Osteocyte (in vitro differentiated cells): Measurements from ENCODE around the gene LRRC27. TPM values are rescaled to one million over a fixed set of nuclear protein-coding genes. Genes with fewer than 3 reads are reported as not detected.
A peak's percentile ranks its signal among the peaks of the same experiment; 100 is the strongest.

Experiments used
- DNase-seq: peaks from one replicate; pipeline ENCODE4 v3.0.0; 2021; ENCODE audit warnings: mixed read lengths; ENCODE audit not compliant: unreplicated experiment; ENCODE audit errors: extremely low spot score
- H3K27ac Mint-ChIP-seq: one replicate; pipeline ENCODE4 v1.8.0; 2021; ENCODE audit warnings: mild to moderate bottlenecking, mixed read lengths; ENCODE audit not compliant: unreplicated experiment
- H3K27me3 Mint-ChIP-seq: one replicate; pipeline ENCODE4 v1.8.0; 2021; ENCODE audit warnings: mixed read lengths; ENCODE audit not compliant: unreplicated experiment
- H3K36me3 Mint-ChIP-seq: one replicate; pipeline ENCODE4 v1.8.0; 2021; ENCODE audit warnings: mixed read lengths; ENCODE audit not compliant: unreplicated experiment
- H3K4me1 Mint-ChIP-seq: one replicate; pipeline ENCODE4 v1.8.0; 2021; ENCODE audit warnings: mixed read lengths; ENCODE audit not compliant: unreplicated experiment
- H3K4me3 Mint-ChIP-seq: one replicate; pipeline ENCODE4 v1.8.0; 2021; ENCODE audit warnings: mild to moderate bottlenecking, moderate library complexity, mixed read lengths; ENCODE audit not compliant: unreplicated experiment
- H3K9me3 Mint-ChIP-seq: one replicate; pipeline ENCODE4 v1.8.0; 2021; ENCODE audit warnings: mixed read lengths; ENCODE audit not compliant: unreplicated experiment
- total RNA-seq: library from RNA; stranded (reverse); gene quantifications from 2 replicates; pipeline ENCODE4 v1.2.1, GENCODE V29; 2021
- TF ChIP-seq, protein P1 (sequence below): fragments of 200-600 bp; sonication (generic); IDR thresholded peaks from 2 replicates; pipeline ENCODE4 v1.5.0; 2021; ENCODE audit warnings: antibody characterized with exemption, mild to moderate bottlenecking, moderate library complexity

Gene LRRC27
- total RNA-seq, 1 donor from 2014 or later: 18.9 TPM

DNA sequence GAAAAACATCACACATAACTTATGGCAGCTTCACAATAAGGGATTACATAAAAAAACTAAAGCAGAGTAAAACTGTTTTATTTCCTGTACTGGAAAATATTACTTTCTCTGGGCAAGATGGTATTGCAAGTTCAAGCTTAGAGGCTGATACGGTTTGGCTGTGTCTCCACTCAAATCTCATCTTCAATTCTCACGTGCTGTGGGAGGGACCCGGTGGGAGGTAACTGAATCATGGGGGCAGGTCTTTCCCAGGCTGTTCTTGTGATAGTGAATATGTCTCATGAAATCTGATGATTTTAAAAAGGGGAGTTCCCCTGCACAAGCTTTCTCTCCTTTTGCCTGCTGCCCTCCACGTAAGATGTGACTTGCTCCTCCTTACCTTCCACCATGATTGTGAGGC, 5.1 kb upstream of the LRRC27 start:
- Mint-ChIP-seq H3K27ac (peak overlapping the region; percentile 28), H3K4me3 (no peak overlapping the region), H3K4me1 (peaks cover 44% of the 10 kb centered on the region), H3K9me3 (no peaks in the 10 kb centered on the region), H3K27me3 (no peaks in the 10 kb centered on the region), H3K36me3 (peaks cover 22% of the 10 kb centered on the region)
- DNase-seq: no peak
- TF ChIP-seq, protein P1, sequence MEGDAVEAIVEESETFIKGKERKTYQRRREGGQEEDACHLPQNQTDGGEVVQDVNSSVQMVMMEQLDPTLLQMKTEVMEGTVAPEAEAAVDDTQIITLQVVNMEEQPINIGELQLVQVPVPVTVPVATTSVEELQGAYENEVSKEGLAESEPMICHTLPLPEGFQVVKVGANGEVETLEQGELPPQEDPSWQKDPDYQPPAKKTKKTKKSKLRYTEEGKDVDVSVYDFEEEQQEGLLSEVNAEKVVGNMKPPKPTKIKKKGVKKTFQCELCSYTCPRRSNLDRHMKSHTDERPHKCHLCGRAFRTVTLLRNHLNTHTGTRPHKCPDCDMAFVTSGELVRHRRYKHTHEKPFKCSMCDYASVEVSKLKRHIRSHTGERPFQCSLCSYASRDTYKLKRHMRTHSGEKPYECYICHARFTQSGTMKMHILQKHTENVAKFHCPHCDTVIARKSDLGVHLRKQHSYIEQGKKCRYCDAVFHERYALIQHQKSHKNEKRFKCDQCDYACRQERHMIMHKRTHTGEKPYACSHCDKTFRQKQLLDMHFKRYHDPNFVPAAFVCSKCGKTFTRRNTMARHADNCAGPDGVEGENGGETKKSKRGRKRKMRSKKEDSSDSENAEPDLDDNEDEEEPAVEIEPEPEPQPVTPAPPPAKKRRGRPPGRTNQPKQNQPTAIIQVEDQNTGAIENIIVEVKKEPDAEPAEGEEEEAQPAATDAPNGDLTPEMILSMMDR: no peak

DNA sequence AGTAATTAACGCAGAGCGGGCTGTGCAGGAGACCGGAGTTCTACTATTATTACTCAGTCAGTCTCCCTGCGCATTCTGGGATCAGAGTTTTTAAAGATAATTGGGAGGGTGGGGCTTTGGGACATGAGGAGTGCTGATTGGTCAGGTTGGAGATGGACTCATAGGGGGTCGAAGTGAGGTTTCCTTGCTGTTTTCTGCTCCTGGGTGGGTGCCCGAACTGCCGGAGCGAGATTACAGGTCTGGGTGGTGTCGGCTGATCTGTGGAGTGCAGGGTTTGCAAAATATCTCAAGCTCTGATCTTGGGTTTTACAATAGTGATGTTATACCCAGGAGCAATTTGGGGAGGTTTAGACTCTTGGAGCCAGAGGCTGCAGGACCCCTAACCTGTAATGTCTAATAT, 3.9 kb upstream of the LRRC27 start:
- Mint-ChIP-seq H3K27me3 (no peaks in the 10 kb centered on the region), H3K9me3 (no peaks in the 10 kb centered on the region), H3K27ac (no peak overlapping the region), H3K36me3 (peaks cover 22% of the 10 kb centered on the region), H3K4me3 (no peak overlapping the region), H3K4me1 (peaks cover 47% of the 10 kb centered on the region)
- DNase-seq: no peak
- TF ChIP-seq, protein P1: no peak

DNA sequence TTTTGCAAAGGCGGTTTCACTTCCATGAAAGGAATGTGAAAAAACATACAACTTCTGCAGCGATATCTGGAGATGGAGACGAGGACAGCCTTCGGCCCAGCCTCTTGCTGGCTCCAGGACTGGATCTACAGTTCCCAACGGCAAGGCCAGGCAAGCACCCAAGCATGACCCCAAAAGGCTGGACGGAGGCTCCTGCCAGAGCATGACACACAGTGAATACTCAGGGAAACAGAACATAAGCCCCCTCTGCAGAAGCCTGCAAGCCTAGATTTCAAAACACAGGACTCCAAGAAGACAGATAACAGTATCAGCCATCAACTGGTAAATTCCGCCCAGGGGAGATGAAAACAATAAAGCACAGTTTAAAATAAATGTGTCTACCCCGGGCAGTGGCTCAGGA, 3.3 kb upstream of the LRRC27 start:
- H3K27ac Mint-ChIP-seq: peak overlapping the region; percentile 29
- no peaks in the 10 kb centered on the region for H3K27me3 Mint-ChIP-seq
- DNase-seq: no peak
- H3K9me3 Mint-ChIP-seq: no peaks in the 10 kb centered on the region
- peak overlapping the region; percentile 95 for H3K4me3 Mint-ChIP-seq
- H3K4me1 Mint-ChIP-seq: peaks cover 51% of the 10 kb centered on the region
- TF ChIP-seq, protein P1: no peak
- peaks cover 20% of the 10 kb centered on the region for H3K36me3 Mint-ChIP-seq

DNA sequence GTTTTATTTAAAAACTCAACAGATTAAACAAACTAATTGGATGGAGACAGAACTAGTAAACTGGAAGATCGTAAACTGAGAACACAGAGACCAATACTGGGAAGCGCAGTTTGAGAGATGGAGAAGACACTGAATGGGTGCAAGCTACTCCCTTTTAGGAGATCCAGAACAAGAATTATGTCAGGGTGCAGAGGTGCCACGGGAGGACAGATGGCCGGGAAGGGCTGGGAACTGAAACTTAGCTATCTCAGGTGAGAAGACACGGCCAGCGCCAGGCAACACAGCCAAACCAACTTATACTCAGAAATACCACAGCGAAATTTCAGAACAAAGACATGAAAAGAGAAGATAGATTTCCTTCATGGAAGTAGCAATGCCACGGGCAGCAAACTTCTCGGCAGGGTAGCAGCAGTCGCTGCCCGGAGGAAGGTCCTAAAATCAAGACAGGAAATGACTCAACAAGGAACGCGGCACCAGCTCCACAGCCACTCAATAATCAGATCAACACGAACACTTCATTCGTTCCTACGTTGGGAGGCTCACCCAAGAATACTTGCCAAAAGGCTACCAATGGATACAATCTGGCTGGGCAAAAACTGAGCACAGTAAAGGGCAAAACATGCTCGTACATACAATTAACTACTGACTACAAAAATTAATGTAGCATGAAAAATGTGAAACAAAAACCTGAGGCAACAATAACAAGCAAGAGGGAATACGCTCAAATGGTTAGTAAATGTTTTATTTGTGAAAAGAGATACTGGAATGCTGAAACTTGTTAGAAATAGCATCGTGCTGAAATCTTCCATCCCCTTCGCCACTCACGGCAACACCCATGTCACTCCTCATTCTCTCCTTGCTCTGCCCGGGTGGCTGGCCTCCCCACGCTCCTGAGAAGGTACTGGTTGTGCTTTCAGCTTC, 2.2 kb upstream of the LRRC27 start:
- H3K4me3 Mint-ChIP-seq: peak overlapping the region; percentile 95
- H3K9me3 Mint-ChIP-seq: no peaks in the 10 kb centered on the region
- no peaks in the 10 kb centered on the region for H3K27me3 Mint-ChIP-seq
- TF ChIP-seq, protein P1: no peak
- H3K36me3 Mint-ChIP-seq: peaks cover 19% of the 10 kb centered on the region
- peak overlapping the region; percentile 91 for H3K27ac Mint-ChIP-seq
- no peak for DNase-seq
- peaks cover 48% of the 10 kb centered on the region for H3K4me1 Mint-ChIP-seq

DNA sequence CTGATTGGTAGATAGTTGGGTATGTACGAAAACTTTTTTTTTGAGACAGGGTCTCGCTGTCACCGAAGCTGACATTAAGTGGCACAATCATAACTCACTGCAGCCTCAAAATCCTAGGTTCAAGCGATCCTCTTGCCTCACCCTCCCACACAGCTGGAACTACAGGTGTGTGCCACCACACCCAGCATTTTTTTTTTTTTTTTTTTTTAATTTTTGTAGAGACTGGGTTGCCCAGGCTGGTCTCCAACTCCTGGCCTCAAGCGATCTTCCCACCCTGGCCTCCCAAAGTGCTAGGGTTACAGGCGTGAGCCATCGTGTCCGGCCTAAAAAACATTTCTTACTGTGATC, 1.5 kb upstream of the LRRC27 start:
- peaks cover 16% of the 10 kb centered on the region for H3K36me3 Mint-ChIP-seq
- peak overlapping the region; percentile 95 for H3K4me3 Mint-ChIP-seq
- TF ChIP-seq, protein P1: no peak
- H3K9me3 Mint-ChIP-seq: no peaks in the 10 kb centered on the region
- no peaks in the 10 kb centered on the region for H3K27me3 Mint-ChIP-seq
- H3K27ac Mint-ChIP-seq: peak overlapping the region; percentile 91
- no peak for DNase-seq
- peaks cover 45% of the 10 kb centered on the region for H3K4me1 Mint-ChIP-seq
